Naive thymus-derived CD4-positive, alpha-beta T cell (primary cell): ENCODE data around the gene CCM2. TPM values are rescaled to one million over a fixed set of nuclear protein-coding genes. Genes with fewer than 3 reads are reported as not detected.
"Not testable (repeated sequence)": the region's sequence is repeated elsewhere in the genome, so short reads cannot be mapped to it uniquely, and the experiment has no call there.

Experiments
- ATAC-seq: fragments of 150-1000 bp; cut with Tn5 transposase; 2 replicates; pipeline ENCODE4 v1.10.0; 2021; ENCODE audit warnings: mild to moderate bottlenecking, moderate library complexity
- CTCF ChIA-PET: fragments of 350-600 bp; sonication (Branson Sonifier 250); formaldehyde crosslinking; loops from one replicate; lab custom pipeline; 2021; ENCODE audit warnings: antibody characterized with exemption; lab: Charles Lee
- POLR2A ChIA-PET: fragments of 350-600 bp; sonication (Branson Sonifier 250); formaldehyde crosslinking; loops from one replicate; lab custom pipeline; 2021; ENCODE audit warnings: antibody characterized with exemption, inconsistent platforms; lab: Charles Lee
- DNase-seq, 9 donors: peaks; one replicate each; pipeline versions ENCODE4 v3.0.0 to v3.0.0-alpha.2; 2020 to 2022; ENCODE audit warnings: mixed read lengths in 1 of 9
- H3K27ac ChIP-seq: one replicate; pipeline ENCODE4 v1.7.0; 2013; ENCODE audit warnings: mild to moderate bottlenecking, low read depth, low read length, moderate library complexity
- H3K27me3 ChIP-seq, 2 donors: one replicate each; pipeline ENCODE4 v1.7.0; 2013; ENCODE audit warnings: low read length in 2 of 2, mild to moderate bottlenecking in 2 of 2, moderate library complexity in 2 of 2; ENCODE audit not compliant: control insufficient read depth in 2 of 2, insufficient read depth in 2 of 2
- H3K36me3 ChIP-seq, 3 experiments: 1 replicate in 2 of 3; 2 replicates in 1 of 3; pipeline ENCODE4 v1.7.0; 2013; ENCODE audit warnings: low read length in 3 of 3, mild to moderate bottlenecking in 3 of 3, moderate library complexity in 1 of 3; ENCODE audit not compliant: insufficient read depth in 3 of 3, control insufficient read depth in 2 of 3
- H3K4me1 ChIP-seq, 2 donors: one replicate each; pipeline ENCODE4 v1.7.0; 2013; ENCODE audit warnings: low read length in 2 of 2, mild to moderate bottlenecking in 2 of 2, moderate library complexity in 1 of 2; ENCODE audit not compliant: control insufficient read depth in 2 of 2, insufficient read depth in 2 of 2
- H3K4me3 ChIP-seq: 2 replicates; pipeline ENCODE4 v1.7.0; 2013; ENCODE audit warnings: mild to moderate bottlenecking, low read length
- H3K9me3 ChIP-seq, 3 experiments: 1 replicate in 2 of 3; 2 replicates in 1 of 3; pipeline ENCODE4 v1.7.0; 2013; ENCODE audit warnings: low read length in 3 of 3; ENCODE audit not compliant: control insufficient read depth in 2 of 3
- H3K27ac Mint-ChIP-seq, 9 donors: one replicate each; pipeline ENCODE4 v1.8.0; 2020 to 2022; ENCODE audit warnings: mixed read lengths in 9 of 9, mild to moderate bottlenecking in 8 of 9, moderate library complexity in 5 of 9, inconsistent platforms in 2 of 9
- H3K27me3 Mint-ChIP-seq, 5 donors: one replicate each; pipeline ENCODE4 v1.8.0; 2021 to 2022; ENCODE audit warnings: mixed read lengths in 5 of 5, mild to moderate bottlenecking in 1 of 5
- H3K36me3 Mint-ChIP-seq, 5 donors: one replicate each; pipeline ENCODE4 v1.8.0; 2020 to 2022; ENCODE audit warnings: mixed read lengths in 5 of 5, mild to moderate bottlenecking in 3 of 5, inconsistent platforms in 1 of 5
- H3K4me1 Mint-ChIP-seq, 7 donors: one replicate each; pipeline ENCODE4 v1.8.0; 2020 to 2022; ENCODE audit warnings: mixed read lengths in 7 of 7, mild to moderate bottlenecking in 3 of 7, inconsistent platforms in 1 of 7
- H3K4me3 Mint-ChIP-seq, 10 donors: one replicate each; pipeline ENCODE4 v1.8.0; 2020 to 2022; ENCODE audit warnings: mild to moderate bottlenecking in 10 of 10, mixed read lengths in 10 of 10, moderate library complexity in 6 of 10, inconsistent platforms in 2 of 10
- H3K9me3 Mint-ChIP-seq, 11 donors: one replicate each; pipeline ENCODE4 v1.8.0; 2020 to 2022; ENCODE audit warnings: mixed read lengths in 11 of 11, mild to moderate bottlenecking in 4 of 11, inconsistent platforms in 1 of 11, moderate library complexity in 1 of 11
- intact Hi-C, 2 donors: fragments of 100-400 bp; cut with micrococcal nuclease; formaldehyde crosslinking; loops; one replicate each; pipeline ENCODE4 v1.15.1; 2023
- polyA plus RNA-seq, 2 donors: library from polyadenylated mRNA; unstranded; fragments of 300-500 nt; fragmentation: Illumina TruSeq; gene quantifications; one replicate each; pipeline ENCODE4 v1.2.3, GENCODE V29; 2021
- total RNA-seq, 6 experiments: library from RNA in 5 of 6; stranded (reverse) in 5 of 6; gene quantifications; 1 replicate in 5 of 6; 2 replicates in 1 of 6; pipeline ENCODE4 v1.2.3 and lab custom pipeline; 2021 to 2026

CCM2 gene
- total and polyA plus RNA-seq, 7 experiments from 2014 or later = 75.9 to 200 (median 119) TPM

- H3K36me3 ChIP-seq, H3K9me3 Mint-ChIP-seq, H3K27me3 Mint-ChIP-seq, intact Hi-C loops, H3K9me3 ChIP-seq, DNase-seq, H3K27me3 ChIP-seq, H3K4me3 ChIP-seq, CTCF ChIA-PET, ATAC-seq, H3K27ac ChIP-seq, H3K4me3 Mint-ChIP-seq: not testable (repeated sequence)
- Mint-ChIP-seq H3K4me1 (peaks cover 10 to 54% (median 29%) of the 10 kb centered on the region in 7 donors), H3K27ac (peak overlapping the region in 1 of 9 donors; percentile 59), H3K36me3 (peaks cover 0 to 10% (median 0%) of the 10 kb centered on the region in 5 donors)
- POLR2A ChIA-PET = interaction anchor here (1.0 to 1.1 kb wide), 2 partner anchors 9 to 10 kb away, joined by 3 to 8 read pairs; no protein-coding TSS in a partner anchor
- H3K4me1 ChIP-seq = peaks cover 12 to 23% of the 10 kb centered on the region in 2 donors
Observed at GRCh38 chr7:44992004-44992795, 7.8 kb upstream of the CCM2 start.

DNA sequence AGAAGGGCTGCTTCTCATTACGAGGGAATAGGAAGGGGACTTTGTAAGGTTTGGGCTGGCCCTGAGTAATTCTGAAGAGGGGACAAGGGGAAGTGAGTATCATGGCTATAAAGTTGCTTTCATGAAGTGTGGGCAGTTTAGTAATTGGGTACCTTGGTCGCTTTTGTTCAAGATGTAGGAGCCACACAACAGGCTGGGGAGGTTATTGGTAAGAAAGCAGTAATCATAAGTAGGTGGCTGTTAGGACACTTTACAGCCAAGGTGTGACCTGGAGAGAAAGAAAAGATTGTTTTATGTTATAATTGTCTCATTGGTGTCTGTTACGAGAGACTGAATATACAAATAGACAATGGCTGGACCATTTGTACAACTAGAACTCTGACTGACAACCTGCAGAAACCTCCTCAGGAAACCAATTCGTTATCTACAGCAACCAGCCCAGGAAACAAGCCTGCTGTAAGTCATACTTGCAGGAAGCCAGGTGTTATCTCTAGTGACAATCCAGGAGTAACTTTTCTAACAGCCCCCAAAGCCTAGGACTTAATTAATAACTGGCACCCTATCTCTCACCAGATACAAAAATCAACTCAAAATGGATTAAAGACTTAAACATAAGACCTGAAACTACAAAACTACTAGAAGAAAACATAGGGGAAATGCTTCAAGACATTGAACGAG lies 5.0 kb upstream of the CCM2 start:
- Mint-ChIP-seq H3K9me3 (peaks cover 0 to 2% (median 0%) of the 10 kb centered on the region in 11 donors), H3K4me3 (peak overlapping the region in 7 of 10 donors; percentile 25 to 54 (median 48)), H3K4me1 (peaks cover 10 to 44% (median 29%) of the 10 kb centered on the region in 7 donors), H3K27me3 (no peaks in the 10 kb centered on the region), H3K36me3 (peaks cover 0 to 10% (median 0%) of the 10 kb centered on the region in 5 donors), H3K27ac (peak overlapping the region; percentile 40 to 89 (median 60))
- H3K4me1 ChIP-seq = peaks cover 10 to 27% of the 10 kb centered on the region in 2 donors
- peaks cover 0 to 3% (median 0%) of the 10 kb centered on the region in 3 experiments for H3K36me3 ChIP-seq
- ChIA-PET POLR2A (interaction anchor here (1.0 to 10.5 kb wide), 4 partner anchors 14 to 36 kb away, joined by 4 to 348 read pairs (median 158); partner anchors contain the start of gene MYO1G), CTCF (interaction anchor here (1.1 to 8.0 kb wide), 2 partner anchors 13 to 22 kb away, joined by 4 to 63 read pairs; no protein-coding TSS in a partner anchor)
- DNase-seq (peak in 1 of 9 donors; percentile 25), ATAC-seq (no peak)
- H3K9me3 ChIP-seq = no peaks in the 10 kb centered on the region
- H3K27me3 ChIP-seq = no peaks in the 10 kb centered on the region
- intact Hi-C loops = loop anchor here in 1 of 2 donors (1.0 to 5.0 kb wide), 3 partner anchors 9 to 913 kb away; partner anchors contain the start of genes MYO1G and POLM
- no peak overlapping the region for H3K4me3 ChIP-seq
- peak overlapping the region; percentile 29 for H3K27ac ChIP-seq

GRCh38 chr7:44995555-44996493 lies 4.2 kb upstream of the CCM2 start:
- peak overlapping the region in 7 of 10 donors; percentile 0 to 54 (median 47) for H3K4me3 Mint-ChIP-seq
- intact Hi-C loops = loop anchor here in 1 of 2 donors (1.0 to 5.0 kb wide), 3 partner anchors 10 to 914 kb away; partner anchors contain the start of genes MYO1G and POLM
- Histone ChIP-seq H3K4me1 (peaks cover 10 to 27% of the 10 kb centered on the region in 2 donors), H3K4me3 (no peak overlapping the region), H3K36me3 (peaks cover 0 to 3% (median 0%) of the 10 kb centered on the region in 3 experiments), H3K27me3 (no peaks in the 10 kb centered on the region), H3K9me3 (no peaks in the 10 kb centered on the region), H3K27ac (peak overlapping the region; percentile 29)
- H3K27me3 Mint-ChIP-seq = no peaks in the 10 kb centered on the region
- H3K4me1 Mint-ChIP-seq = peaks cover 10 to 42% (median 29%) of the 10 kb centered on the region in 7 donors
- peaks cover 0 to 2% (median 0%) of the 10 kb centered on the region in 11 donors for H3K9me3 Mint-ChIP-seq
- no peak for ATAC-seq
- no peak for DNase-seq
- H3K36me3 Mint-ChIP-seq = peaks cover 0 to 10% (median 0%) of the 10 kb centered on the region in 5 donors
- ChIA-PET POLR2A (interaction anchor here (0.8 to 10.5 kb wide), 3 partner anchors 14 to 35 kb away, joined by 3 to 348 read pairs (median 309); partner anchors contain the start of gene MYO1G), CTCF (interaction anchor here (0.9 to 8.0 kb wide), 4 partner anchors 18 to 40 kb away, joined by 3 to 63 read pairs (median 4); no protein-coding TSS in a partner anchor)
- H3K27ac Mint-ChIP-seq = peak overlapping the region in 8 of 9 donors; percentile 40 to 89 (median 62)

DNA sequence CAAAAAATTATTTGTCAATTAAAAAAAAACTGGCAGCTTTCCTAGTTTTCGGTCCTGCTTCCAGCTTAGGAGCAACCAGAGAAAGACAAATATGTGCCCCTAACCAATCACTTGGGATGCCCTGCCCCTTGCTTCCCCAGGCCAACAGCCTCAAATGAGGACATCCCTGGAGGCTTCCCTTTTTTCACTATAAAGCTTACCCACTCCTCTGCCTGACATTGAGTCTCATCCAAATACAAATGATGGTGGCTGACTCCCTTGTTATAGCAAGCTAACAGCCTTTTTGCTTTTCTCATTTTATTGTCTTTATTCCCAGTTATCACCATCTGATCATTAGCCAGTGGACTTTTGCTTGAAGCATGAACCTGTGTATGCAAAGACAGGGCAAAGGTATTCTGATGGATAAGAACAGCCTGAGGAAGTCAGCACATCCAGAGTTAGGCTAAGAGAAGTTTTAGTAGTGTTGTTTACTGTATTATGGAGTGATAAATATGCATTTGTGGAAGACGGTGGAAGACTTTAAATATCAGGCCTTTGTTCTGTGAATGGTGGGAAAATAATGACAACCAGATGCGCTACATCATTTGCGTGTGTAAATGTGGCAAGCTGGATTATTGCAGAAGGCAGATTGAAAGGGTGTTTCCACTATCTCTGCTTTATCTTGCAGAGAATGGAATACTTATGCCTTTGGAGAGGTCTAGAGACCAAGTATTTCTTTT lies 1.7 kb upstream of the CCM2 start:
- Histone ChIP-seq H3K9me3 (no peaks in the 10 kb centered on the region), H3K36me3 (peaks cover 0 to 3% (median 0%) of the 10 kb centered on the region in 3 experiments), H3K27ac (peak overlapping the region; percentile 80), H3K4me3 (no peak overlapping the region), H3K27me3 (no peaks in the 10 kb centered on the region), H3K4me1 (peaks cover 19 to 34% of the 10 kb centered on the region in 2 donors)
- intact Hi-C loops = loop anchor here (2.0 to 5.0 kb wide), 2 partner anchors 416 to 916 kb away; partner anchors contain the start of genes POLM (in 1 of the 2) and TMED4 (in 1 of the 2)
- ChIA-PET CTCF (interaction anchor here (0.7 to 8.0 kb wide), 6 partner anchors 11 to 138 kb away, joined by 4 to 63 read pairs (median 4); no protein-coding TSS in a partner anchor), POLR2A (interaction anchor here (1.4 to 10.5 kb wide), 4 partner anchors 17 to 113 kb away, joined by 4 to 348 read pairs (median 173); partner anchors contain the start of genes MYO1G and TBRG4)
- H3K27ac Mint-ChIP-seq = peak overlapping the region in 8 of 9 donors; percentile 66 to 99 (median 93)
- peaks cover 19 to 57% (median 44%) of the 10 kb centered on the region in 7 donors for H3K4me1 Mint-ChIP-seq
- peaks cover 0 to 7% (median 0%) of the 10 kb centered on the region in 5 donors for H3K36me3 Mint-ChIP-seq
- ATAC-seq (no peak), DNase-seq (no peak)
- no peaks in the 10 kb centered on the region for H3K27me3 Mint-ChIP-seq
- peak overlapping the region; percentile 85 to 100 (median 96) for H3K4me3 Mint-ChIP-seq
- H3K9me3 Mint-ChIP-seq = peaks cover 0 to 2% (median 0%) of the 10 kb centered on the region in 11 donors
